K562 (cell line): ENCODE results near the gene RRH. TPM values are rescaled to one million over a fixed set of nuclear protein-coding genes. Genes with fewer than 3 reads are reported as not detected.

Experiments
- ATAC-seq: fragments of 200-7000 bp; cut with Tn5 transposase; 3 replicates; pipeline ENCODE4 v1.9.1; 2020; ENCODE audit warnings: moderate library complexity
- BruUV-seq: library from RNA; stranded (reverse); fragments of 400-500 nt; replicated peaks from 2 replicates; lab custom pipeline; 2021; lab: Mats Ljungman, UMichigan
- CTCF ChIA-PET: fragments of 300-600 bp; formaldehyde crosslinking; extraction: SDS; loops from one replicate; lab custom pipeline; 2021; ENCODE audit warnings: low intra/inter-chr PET ratio; lab: Yijun Ruan, JAX
- POLR2A ChIA-PET: fragments of 300-600, 350-650 bp; sonication (Branson Sonifier 250); formaldehyde crosslinking; extraction: SDS; loops from one replicate; lab custom pipeline; 2021; ENCODE audit warnings: antibody characterized with exemption, inconsistent platforms; lab: Yijun Ruan, JAX
- DNase-seq, 4 experiments: peaks; one replicate each; pipeline versions ENCODE4 v3.0.0 to v3.0.0-alpha.2; 2011 to 2018; ENCODE audit warnings: low spot score in 3 of 4, mixed read lengths in 3 of 4; ENCODE audit errors: extremely low read depth in 1 of 4
- FAIRE-seq: peaks from 2 replicates; lab custom pipeline; 2011; peaks lifted over from hg19 to GRCh38; lab: Jason Lieb, UNC
- H2AFZ ChIP-seq: 2 replicates; pipeline ENCODE4 v1.6.0; 2011; ENCODE audit warnings: low read depth, low read length, control low read depth, inconsistent platforms
- H3K27ac ChIP-seq: fragments of 200-600 bp; 3 replicates; pipeline ENCODE4 v1.8.0; 2011; ENCODE audit warnings: low read depth, mild to moderate bottlenecking, control low read depth, inconsistent platforms, low read length, moderate library complexity, mixed read lengths; ENCODE audit errors: extremely low read depth
- H3K27me3 ChIP-seq, 2 experiments: fragments of 300-600 bp in 1 of 2; 2 replicates in 1 of 2; 3 replicates in 1 of 2; pipeline versions ENCODE4 v1.6.0 to v1.8.0; 2011; ENCODE audit warnings: inconsistent platforms in 2 of 2, low read length in 2 of 2, mild to moderate bottlenecking in 1 of 2, mixed read lengths in 1 of 2, moderate library complexity in 1 of 2; ENCODE audit not compliant: control insufficient read depth in 2 of 2, insufficient read depth in 2 of 2
- H3K36me3 ChIP-seq: fragments of 300-600 bp; 3 replicates; pipeline ENCODE4 v1.8.0; 2011; ENCODE audit warnings: mild to moderate bottlenecking, low read length, inconsistent platforms; ENCODE audit not compliant: control insufficient read depth, insufficient read depth
- H3K4me1 ChIP-seq, 2 experiments: fragments of 200-600 bp in 1 of 2; replicated peaks in 1 of 2; 2 replicates in 1 of 2; 3 replicates in 1 of 2; pipeline versions ENCODE4 v1.5.1 to v1.8.0; 2011; ENCODE audit warnings: inconsistent platforms in 2 of 2, low read length in 2 of 2, mild to moderate bottlenecking in 1 of 2, mixed read lengths in 1 of 2, moderate library complexity in 1 of 2; ENCODE audit not compliant: control insufficient read depth in 2 of 2, insufficient read depth in 2 of 2
- H3K4me2 ChIP-seq: 2 replicates; pipeline ENCODE4 v1.6.1; 2011; ENCODE audit warnings: low read length, control low read depth, inconsistent platforms, mixed read lengths; ENCODE audit not compliant: insufficient read depth
- H3K4me3 ChIP-seq: fragments of 200-600 bp; sonication (generic), shearing (Covaris generic); 2 replicates; pipeline ENCODE4 v1.5.1; 2016; ENCODE audit warnings: control low read depth, inconsistent platforms
- H3K79me2 ChIP-seq: fragments of 200-600 bp; 3 replicates; pipeline ENCODE4 v1.8.0; 2011; ENCODE audit warnings: low read length, inconsistent platforms; ENCODE audit not compliant: control insufficient read depth, insufficient read depth
- H3K9ac ChIP-seq, 2 experiments: 2 replicates each; pipeline versions ENCODE4 v1.6.0 to v1.6.1; 2011; ENCODE audit warnings: low read depth in 2 of 2, low read length in 2 of 2, control low read depth in 1 of 2, inconsistent platforms in 1 of 2, mild to moderate bottlenecking in 1 of 2, mixed read lengths in 1 of 2; ENCODE audit not compliant: insufficient read depth in 1 of 2
- H3K9me1 ChIP-seq: one replicate; pipeline ENCODE4 v1.6.0; 2011; ENCODE audit warnings: inconsistent platforms, mild to moderate bottlenecking, low read length, moderate library complexity; ENCODE audit not compliant: control insufficient read depth, insufficient read depth
- H3K9me3 ChIP-seq: replicated peaks from 2 replicates; pipeline ENCODE4 v1.5.1; 2011; ENCODE audit warnings: low read depth, low read length, inconsistent platforms; ENCODE audit not compliant: control insufficient read depth, insufficient read depth
- H4K20me1 ChIP-seq: replicated peaks from 2 replicates; pipeline ENCODE4 v1.6.1; 2011; ENCODE audit warnings: low read length, inconsistent platforms, mixed read lengths; ENCODE audit not compliant: control insufficient read depth, insufficient read depth
- ADNP ChIP-seq: fragments of 200-800 bp; sonication (Bioruptor generic); IDR thresholded peaks from 2 replicates; pipeline ENCODE4 v1.6.1; 2016; ENCODE audit warnings: missing genetic modification characterization, missing compliant biosample characterization
- CREM ChIP-seq: IDR thresholded peaks from 2 replicates; pipeline ENCODE4 v1.6.1; 2014; ENCODE audit warnings: antibody characterized with exemption, low read depth
- EGR1 ChIP-seq: fragments of 450-650 bp; conservative IDR thresholded peaks from 2 replicates; pipeline ENCODE4 v1.6.1; 2017; ENCODE audit warnings: mild to moderate bottlenecking
- HNRNPUL1 ChIP-seq: fragments of 200-400 bp; formaldehyde crosslinking; IDR thresholded peaks from 2 replicates; pipeline ENCODE4 v1.6.1; 2017; ENCODE audit warnings: low read length
- KDM2B ChIP-seq: fragments of 250-450 bp; sonication (Bioruptor Pico); IDR thresholded peaks from 2 replicates; pipeline ENCODE4 v1.8.0; 2021; ENCODE audit warnings: mild to moderate bottlenecking, moderate library complexity
- POU5F1 ChIP-seq: fragments of 150-350 bp; IDR thresholded peaks from 2 replicates; pipeline ENCODE4 v1.6.1; 2014; ENCODE audit warnings: borderline replicate concordance, low read length, low read depth, mild to moderate bottlenecking; ENCODE audit not compliant: partially characterized antibody
- PTRF ChIP-seq: fragments of 450-650 bp; IDR thresholded peaks from 2 replicates; pipeline ENCODE4 v1.6.1; 2016; ENCODE audit warnings: mild to moderate bottlenecking, missing genetic modification characterization, missing compliant biosample characterization
- ZNF445 ChIP-seq: fragments of 250-450 bp; sonication (Bioruptor Pico); IDR thresholded peaks from 2 replicates; pipeline ENCODE4 v1.4.0; 2020; ENCODE audit warnings: low read depth, mild to moderate bottlenecking, moderate library complexity
- ZSCAN32 ChIP-seq: fragments of 450-650 bp; formaldehyde crosslinking; IDR thresholded peaks from 2 replicates; pipeline ENCODE4 v1.4.0; 2020; ENCODE audit warnings: mild to moderate bottlenecking, moderate library complexity
- WGBS: fragments of 100-300 bp; shearing (Covaris generic); methylation state at CpG from one replicate; pipeline ENCODE4 v1.1.6; 2016; ENCODE audit warnings: low coverage, mixed read lengths; ENCODE audit not compliant: insufficient coverage; ENCODE audit errors: missing lambda C conversion rate; 5-methylcytosine and 5-hydroxymethylcytosine counted together
- in situ Hi-C: fragments of 300-500 bp; cut with MboI; formaldehyde crosslinking; loops from 4 replicates; pipeline ENCODE4 v1.15.0; 2018; ENCODE audit warnings: inconsistent platforms, mixed read lengths
- intact Hi-C: fragments of 100-400 bp; cut with micrococcal nuclease; formaldehyde crosslinking; loops from 2 replicates; pipeline ENCODE4 v1.14.2; 2022
- polyA plus RNA-seq, 8 experiments: library from polyadenylated mRNA; depleted of rRNA in 4 of 8; stranded (reverse) in 5 of 8; unstranded in 3 of 8; fragments of >200 nt; fragmentation: Nextera tagmentation in 2 of 8; fragmentation: Illumina TruSeq in 1 of 8; extraction: Ambion mirVana in 2 of 8; extraction: Trizol in 1 of 8; gene quantifications; 2 replicates each; pipeline versions ENCODE4 v1.2.1 to v1.2.3, GENCODE V29; 2011 to 2014; ENCODE audit warnings: inconsistent platforms in 1 of 8, missing spikeins in 1 of 8
- total RNA-seq, 7 experiments: library from RNA; depleted of rRNA in 6 of 7; stranded (reverse); fragments of >200 nt in 6 of 7; fragmentation: Illumina TruSeq in 2 of 7; extraction: Trizol in 2 of 7; gene quantifications; 2 replicates each; pipeline versions ENCODE4 v1.2.1 to v1.2.3, GENCODE V29; 2011 to 2021; ENCODE audit warnings: low replicate concordance in 1 of 7
- TF ChIP-seq, protein P1 (sequence below): fragments of 450-650 bp; formaldehyde crosslinking; IDR thresholded peaks from 2 replicates; pipeline ENCODE4 v1.4.0; 2022; ENCODE audit warnings: missing genetic modification characterization
- TF ChIP-seq, protein P2 (sequence below), 2 experiments: IDR thresholded peaks; 2 replicates each; pipeline ENCODE4 v1.6.1; 2011; ENCODE audit warnings: borderline replicate concordance in 1 of 2, control low read depth in 1 of 2, low read depth in 1 of 2, low read length in 1 of 2, mild to moderate bottlenecking in 1 of 2, mixed read lengths in 1 of 2, moderate library complexity in 1 of 2; ENCODE audit not compliant: insufficient read depth in 1 of 2, insufficient read length in 1 of 2, poor library complexity in 1 of 2, severe bottlenecking in 1 of 2; ENCODE audit errors: extremely low read depth in 1 of 2

The RRH gene
- total and polyA plus RNA-seq, 9 of the 15 experiments (the other 6 are each of a cell fraction or from before 2014, with no cell fraction given) = 0.04 to 0.31 (median 0.12) TPM; not detected in 3

DNA sequence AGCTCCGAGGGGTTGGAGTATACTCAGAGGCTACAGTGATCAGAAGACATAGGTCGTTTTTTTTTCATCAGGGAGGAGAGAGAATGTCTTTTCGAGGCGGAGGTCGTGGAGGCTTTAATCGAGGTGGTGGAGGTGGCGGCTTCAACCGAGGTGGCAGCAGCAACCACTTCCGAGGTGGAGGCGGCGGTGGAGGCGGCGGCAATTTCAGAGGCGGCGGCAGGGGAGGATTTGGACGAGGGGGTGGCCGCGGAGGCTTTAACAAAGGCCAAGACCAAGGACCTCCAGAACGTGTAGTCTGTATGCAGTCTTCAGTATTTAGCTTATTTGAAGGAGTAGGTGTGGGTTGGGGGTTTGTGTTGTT, 11.7 kb upstream of the RRH start (continued):
- TF ChIP-seq ADNP (tag) (no peak), EGR1 (peak; percentile 43; the same call in 1 of the 2 replicates)
- TF ChIP-seq, protein P1, sequence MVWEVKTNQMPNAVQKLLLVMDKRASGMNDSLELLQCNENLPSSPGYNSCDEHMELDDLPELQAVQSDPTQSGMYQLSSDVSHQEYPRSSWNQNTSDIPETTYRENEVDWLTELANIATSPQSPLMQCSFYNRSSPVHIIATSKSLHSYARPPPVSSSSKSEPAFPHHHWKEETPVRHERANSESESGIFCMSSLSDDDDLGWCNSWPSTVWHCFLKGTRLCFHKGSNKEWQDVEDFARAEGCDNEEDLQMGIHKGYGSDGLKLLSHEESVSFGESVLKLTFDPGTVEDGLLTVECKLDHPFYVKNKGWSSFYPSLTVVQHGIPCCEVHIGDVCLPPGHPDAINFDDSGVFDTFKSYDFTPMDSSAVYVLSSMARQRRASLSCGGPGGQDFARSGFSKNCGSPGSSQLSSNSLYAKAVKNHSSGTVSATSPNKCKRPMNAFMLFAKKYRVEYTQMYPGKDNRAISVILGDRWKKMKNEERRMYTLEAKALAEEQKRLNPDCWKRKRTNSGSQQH (CRISPR knock-in tag) = no peak

DNA sequence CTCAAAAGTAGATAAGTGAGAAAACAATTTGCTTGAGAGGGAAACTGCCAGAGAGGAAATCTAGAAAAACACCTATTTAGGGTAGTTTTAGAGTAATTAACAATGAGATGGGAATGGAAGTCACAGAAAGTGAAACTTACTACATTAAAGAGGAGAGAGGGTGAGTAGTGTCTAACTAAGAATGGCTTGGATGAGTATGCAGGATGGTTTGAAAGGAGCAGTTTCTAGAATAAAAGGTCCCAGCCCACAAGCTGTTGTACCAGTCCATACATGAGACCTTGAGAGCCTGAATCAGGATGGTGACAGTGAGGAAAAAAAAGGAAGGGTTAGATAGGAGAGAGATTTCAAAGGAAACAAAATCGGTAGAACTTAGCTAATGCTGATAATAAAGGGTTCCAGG, 10.9 kb upstream of the RRH start:
- H3K9me3 ChIP-seq = no peaks in the 10 kb centered on the region
- no peak for TF ChIP-seq HNRNPUL1
- TF ChIP-seq ZNF445 (CRISPR knock-in tag) = no peak
- TF ChIP-seq CREM = no peak
- no peak for TF ChIP-seq KDM2B (CRISPR knock-in tag)
- TF ChIP-seq ZSCAN32 (CRISPR knock-in tag) = no peak
- TF ChIP-seq PTRF (tag) = no peak
- TF ChIP-seq POU5F1 = no peak
- TF ChIP-seq, protein P2, sequence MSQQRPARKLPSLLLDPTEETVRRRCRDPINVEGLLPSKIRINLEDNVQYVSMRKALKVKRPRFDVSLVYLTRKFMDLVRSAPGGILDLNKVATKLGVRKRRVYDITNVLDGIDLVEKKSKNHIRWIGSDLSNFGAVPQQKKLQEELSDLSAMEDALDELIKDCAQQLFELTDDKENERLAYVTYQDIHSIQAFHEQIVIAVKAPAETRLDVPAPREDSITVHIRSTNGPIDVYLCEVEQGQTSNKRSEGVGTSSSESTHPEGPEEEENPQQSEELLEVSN (IDR thresholded peaks at IDR 0.05; ENCODE audit: borderline replicate concordance in 1 of 2, extremely low read depth in 1 of 2, insufficient read depth in 1 of 2, insufficient read length in 1 of 2, low read depth in 1 of 2, low read length in 1 of 2, poor library complexity in 1 of 2, severe bottlenecking in 1 of 2) = no peak
- H3K9me1 ChIP-seq = no peaks in the 10 kb centered on the region
- no peak for DNase-seq
- CTCF ChIA-PET = no interaction called here
- no peak for ATAC-seq
- 5% methylated on average over 1 of the region's 1 CpG for WGBS
- H3K4me3 ChIP-seq = peak overlapping the region; percentile 85
- intact Hi-C loops (loop anchor here (10.0 kb wide), 2 partner anchors 252 to 378 kb away; partner anchors contain the start of genes ELOVL6 and MCUB), in situ Hi-C loops (no loop called here)
- POLR2A ChIA-PET = interaction anchor here (0.8 kb wide), 1 partner anchor 172 kb away, joined by 3 read pairs; no protein-coding TSS in a partner anchor
- FAIRE-seq = no peak
- peaks cover 5 to 8% of the 10 kb centered on the region in 2 experiments; a peak in 4 of 5 replicates for H3K4me1 ChIP-seq
- no TSS peak for BruUV-seq
- H3K27me3 ChIP-seq = no peaks in the 10 kb centered on the region
- H4K20me1 ChIP-seq = no peaks in the 10 kb centered on the region
- peaks cover 57% of the 10 kb centered on the region for H3K36me3 ChIP-seq
- H3K27ac ChIP-seq = peak overlapping the region; percentile 82; the same call in 2 of the 3 replicates
- peaks cover 62% of the 10 kb centered on the region for H3K79me2 ChIP-seq
- no peak overlapping the region for H2AFZ ChIP-seq
- H3K4me2 ChIP-seq = peak overlapping the region; percentile 95
- H3K9ac ChIP-seq = peak overlapping the region in 1 of 2 experiments; percentile 89; a peak in 3 of 4 replicates
